ENCODE results near the gene ADK. TPM values are rescaled to one million over a fixed set of nuclear protein-coding genes. Genes with fewer than 3 reads are reported as not detected.

Gene ADK
- total RNA-seq, 1 experiment from 2014 or later, result 26.8 TPM

DNA sequence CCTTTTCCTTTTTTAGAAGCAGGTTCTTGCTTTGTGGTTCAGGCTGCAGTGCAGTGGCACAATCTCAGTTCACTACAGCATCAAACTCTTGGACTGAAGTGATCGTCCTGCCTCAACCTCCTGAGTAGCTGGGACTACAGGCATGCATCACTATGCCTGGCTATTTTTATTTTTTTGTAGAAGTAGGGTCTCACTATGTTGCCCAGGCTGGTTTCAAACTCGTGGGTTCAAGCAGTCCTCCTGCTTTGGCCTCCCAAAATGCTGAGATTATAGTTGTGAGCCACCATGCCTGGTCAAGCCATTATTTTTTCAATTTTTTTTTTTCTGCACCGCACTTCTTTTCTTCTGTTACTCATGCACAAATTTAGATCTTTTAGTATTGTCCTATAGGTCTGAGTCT, 154.7 kb downstream of the ADK start:
- peak overlapping the region in 2 of 3 experiments; percentile 26 to 61; a peak in 1 of 7 replicates for H3K27ac Mint-ChIP-seq
- Histone ChIP-seq H2AFZ (ENCODE audit: low read length) (no peak overlapping the region), H3K27me3 (ENCODE audit: insufficient read depth, low read length) (no peaks in the 10 kb centered on the region), H2BK5ac (ENCODE audit: insufficient read length, low read length) (no peak overlapping the region), H2BK15ac (ENCODE audit: low read depth, low read length) (no peak overlapping the region), H2BK120ac (ENCODE audit: low read depth, low read length, poor library complexity, severe bottlenecking) (no peak overlapping the region), H3K23me2 (ENCODE audit: insufficient read length, low read depth, low read length, poor library complexity, severe bottlenecking) (no peaks in the 10 kb centered on the region), H3K79me2 (ENCODE audit: insufficient read depth, low read length) (no peaks in the 10 kb centered on the region), H4K91ac (ENCODE audit: insufficient read length, low read depth, low read length) (no peak overlapping the region), H4K8ac (replicated peaks; ENCODE audit: insufficient read length, low read depth, low read length) (no peak overlapping the region), H3K27ac (ENCODE audit: insufficient read length, low read depth, low read length) (no peak overlapping the region), H3K4me1 (ENCODE audit: insufficient read depth, low read length) (no peaks in the 10 kb centered on the region), H2BK20ac (ENCODE audit: low read depth, low read length, poor library complexity, severe bottlenecking) (no peak overlapping the region), H2AK5ac (ENCODE audit: insufficient read length, low read length) (no peak overlapping the region), H3K79me1 (ENCODE audit: insufficient read depth, low read depth, low read length, poor library complexity, severe bottlenecking) (no peaks in the 10 kb centered on the region), H3K9me3 (ENCODE audit: control insufficient read depth, low read depth, low read length) (no peaks in the 10 kb centered on the region), H3K56ac (ENCODE audit: insufficient read length, low read depth, low read length) (no peak overlapping the region), H3K4me2 (ENCODE audit: insufficient read depth, insufficient read length, low read length) (no peak overlapping the region), H3K14ac (ENCODE audit: insufficient read depth, low read length) (no peak overlapping the region), H2BK12ac (ENCODE audit: insufficient read length, low read depth, low read length) (no peak overlapping the region), H3K18ac (ENCODE audit: insufficient read length, low read depth, low read length) (no peak overlapping the region), H4K20me1 (ENCODE audit: control insufficient read depth, insufficient read depth, insufficient read length) (no peaks in the 10 kb centered on the region), H4K5ac (ENCODE audit: insufficient read length, low read depth, low read length) (no peak overlapping the region), H3K23ac (ENCODE audit: insufficient read length, low read depth, low read length) (no peak overlapping the region), H3K9ac (ENCODE audit: extremely low read depth, insufficient read length, low read length) (no peak overlapping the region), H3K4ac (ENCODE audit: low read depth, low read length) (no peak overlapping the region), H3T11ph (ENCODE audit: low read length) (no peak overlapping the region)
- DNase-seq, result no peak
- H3K9me3 Mint-ChIP-seq, result no peaks in the 10 kb centered on the region
- H3K27me3 Mint-ChIP-seq (ENCODE audit: low read depth), result no peaks in the 10 kb centered on the region
- peaks cover 14 to 27% of the 10 kb centered on the region in 2 experiments for H3K4me1 Mint-ChIP-seq
- TF ChIP-seq, protein P1, sequence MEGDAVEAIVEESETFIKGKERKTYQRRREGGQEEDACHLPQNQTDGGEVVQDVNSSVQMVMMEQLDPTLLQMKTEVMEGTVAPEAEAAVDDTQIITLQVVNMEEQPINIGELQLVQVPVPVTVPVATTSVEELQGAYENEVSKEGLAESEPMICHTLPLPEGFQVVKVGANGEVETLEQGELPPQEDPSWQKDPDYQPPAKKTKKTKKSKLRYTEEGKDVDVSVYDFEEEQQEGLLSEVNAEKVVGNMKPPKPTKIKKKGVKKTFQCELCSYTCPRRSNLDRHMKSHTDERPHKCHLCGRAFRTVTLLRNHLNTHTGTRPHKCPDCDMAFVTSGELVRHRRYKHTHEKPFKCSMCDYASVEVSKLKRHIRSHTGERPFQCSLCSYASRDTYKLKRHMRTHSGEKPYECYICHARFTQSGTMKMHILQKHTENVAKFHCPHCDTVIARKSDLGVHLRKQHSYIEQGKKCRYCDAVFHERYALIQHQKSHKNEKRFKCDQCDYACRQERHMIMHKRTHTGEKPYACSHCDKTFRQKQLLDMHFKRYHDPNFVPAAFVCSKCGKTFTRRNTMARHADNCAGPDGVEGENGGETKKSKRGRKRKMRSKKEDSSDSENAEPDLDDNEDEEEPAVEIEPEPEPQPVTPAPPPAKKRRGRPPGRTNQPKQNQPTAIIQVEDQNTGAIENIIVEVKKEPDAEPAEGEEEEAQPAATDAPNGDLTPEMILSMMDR (conservative IDR thresholded peaks at IDR 0.05), result no peak
- H3K4me3 Mint-ChIP-seq, result no peak overlapping the region
- no peaks in the 10 kb centered on the region for H3K36me3 Mint-ChIP-seq (ENCODE audit: insufficient read depth in 1 of 3, low read depth in 3 of 3)
- no CpG with 5 or more reads among the region's 3 CpGs for WGBS (ENCODE audit: extremely low coverage, insufficient read length, low lambda C conversion rate)
